Activated T-cell treated with anti-CD3 and anti-CD28 coated beads, Interleukin-2, amount 50 U/mL, for 4 hours (primary cell): ENCODE data around the gene PRR18. TPM values are rescaled to one million over a fixed set of nuclear protein-coding genes. Genes with fewer than 3 reads are reported as not detected.
"Not testable (repeated sequence)": the region's sequence is repeated elsewhere in the genome, so short reads cannot be mapped to it uniquely, and the experiment has no call there.

Source experiments
- ATAC-seq, 2 donors: fragments of 200-7000 bp; cut with Tn5 transposase; one replicate each; pipeline ENCODE4 v1.10.0; 2021
- DNase-seq: peaks from one replicate; pipeline ENCODE4 v3.0.0-alpha.2; 2020
- H3K27me3 Mint-ChIP-seq: one replicate; pipeline ENCODE4 v1.8.0; 2021; ENCODE audit warnings: low read depth, mixed read lengths
- H3K36me3 Mint-ChIP-seq: one replicate; pipeline ENCODE4 v1.8.0; 2022; ENCODE audit warnings: mixed read lengths; ENCODE audit not compliant: insufficient read depth
- H3K4me1 Mint-ChIP-seq: one replicate; pipeline ENCODE4 v1.8.0; 2021; ENCODE audit warnings: low read depth, mixed read lengths
- H3K4me3 Mint-ChIP-seq: one replicate; pipeline ENCODE4 v1.8.0; 2021; ENCODE audit warnings: mild to moderate bottlenecking, moderate library complexity, mixed read lengths
- H3K9me3 Mint-ChIP-seq: one replicate; pipeline ENCODE4 v1.8.0; 2021; ENCODE audit warnings: mixed read lengths
- total RNA-seq, 3 donors: library from RNA; stranded (reverse); gene quantifications; one replicate each; pipeline ENCODE4 v1.2.1, GENCODE V29; 2021

The PRR18 gene
- under 1 TPM in 1 of 3 donors, not detected in 2; 0.05 TPM for total RNA-seq

GRCh38 chr6:166308033-166308768 lies at the start of gene PRR18:
Gene PRR18, minus strand, starts transcription at chr6:166308392. Its CDS starts 250 bp downstream, at chr6:166308142.
- Mint-ChIP-seq H3K27me3 (peaks cover 50% of the 10 kb centered on the region), H3K4me3 (no peak within 1 kb of the TSS), H3K4me1 (peaks cover 3% of the 10 kb centered on the region), H3K36me3 (no peaks in the 10 kb centered on the region), H3K9me3 (no peaks in the 10 kb centered on the region)
- ATAC-seq (peak; percentile 57 to 61), DNase-seq (no peak)

GRCh38 chr6:166355552-166355951 lies 47.4 kb upstream of the PRR18 start:
- Mint-ChIP-seq H3K4me3 (no peak overlapping the region), H3K9me3 (peaks cover 10% of the 10 kb centered on the region), H3K27me3 (peaks cover 22% of the 10 kb centered on the region), H3K4me1 (no peaks in the 10 kb centered on the region), H3K36me3 (no peaks in the 10 kb centered on the region)
- DNase-seq (no peak), ATAC-seq (no peak)

GRCh38 chr6:166354965-166355364 lies 46.8 kb upstream of the PRR18 start:
- ATAC-seq = no peak
- H3K4me3 Mint-ChIP-seq = no peak overlapping the region
- no peaks in the 10 kb centered on the region for H3K4me1 Mint-ChIP-seq
- peaks cover 22% of the 10 kb centered on the region for H3K27me3 Mint-ChIP-seq
- no peak for DNase-seq
- H3K9me3 Mint-ChIP-seq = peaks cover 16% of the 10 kb centered on the region
- H3K36me3 Mint-ChIP-seq = no peaks in the 10 kb centered on the region

GRCh38 chr6:166354143-166354542 lies 46.0 kb upstream of the PRR18 start:
- H3K36me3 Mint-ChIP-seq = no peaks in the 10 kb centered on the region
- H3K27me3 Mint-ChIP-seq = peaks cover 17% of the 10 kb centered on the region
- DNase-seq = no peak
- H3K4me3 Mint-ChIP-seq = no peak overlapping the region
- no peak for ATAC-seq
- H3K9me3 Mint-ChIP-seq = peaks cover 24% of the 10 kb centered on the region
- no peaks in the 10 kb centered on the region for H3K4me1 Mint-ChIP-seq

- no peak for DNase-seq
- Mint-ChIP-seq H3K4me3 (no peak overlapping the region), H3K4me1 (no peaks in the 10 kb centered on the region), H3K36me3 (no peaks in the 10 kb centered on the region), H3K27me3 (peaks cover 15% of the 10 kb centered on the region), H3K9me3 (peaks cover 25% of the 10 kb centered on the region)
- ATAC-seq = no peak
Observed at GRCh38 chr6:166353507-166353906, 45.3 kb upstream of the PRR18 start.

- Mint-ChIP-seq H3K4me1 (peaks cover 5% of the 10 kb centered on the region), H3K9me3 (peaks cover 25% of the 10 kb centered on the region)
Observed at GRCh38 chr6:166352923-166353322, 44.7 kb upstream of the PRR18 start.

GRCh38 chr6:166351715-166352285 lies 43.6 kb upstream of the PRR18 start:
- no peak overlapping the region for H3K4me3 Mint-ChIP-seq
- no peak for ATAC-seq
- no peak for DNase-seq
- peaks cover 15% of the 10 kb centered on the region for H3K27me3 Mint-ChIP-seq
- H3K36me3 Mint-ChIP-seq = no peaks in the 10 kb centered on the region
- H3K4me1 Mint-ChIP-seq = peaks cover 6% of the 10 kb centered on the region
- peaks cover 25% of the 10 kb centered on the region for H3K9me3 Mint-ChIP-seq

More at GRCh38 chr6:166352923-166353322, 44.7 kb upstream of the PRR18 start:
- H3K4me3 Mint-ChIP-seq = no peak overlapping the region
- H3K27me3 Mint-ChIP-seq = peaks cover 15% of the 10 kb centered on the region
- no peak for DNase-seq
- ATAC-seq = no peak
- no peaks in the 10 kb centered on the region for H3K36me3 Mint-ChIP-seq

- H3K9me3 Mint-ChIP-seq = peaks cover 25% of the 10 kb centered on the region
- ATAC-seq (no peak), DNase-seq (no peak)
- H3K36me3 Mint-ChIP-seq = no peaks in the 10 kb centered on the region
- peaks cover 6% of the 10 kb centered on the region for H3K4me1 Mint-ChIP-seq
- no peak overlapping the region for H3K4me3 Mint-ChIP-seq
- peaks cover 2% of the 10 kb centered on the region for H3K27me3 Mint-ChIP-seq
Observed at GRCh38 chr6:166348305-166348949, 40.2 kb upstream of the PRR18 start.

- Mint-ChIP-seq H3K9me3 (peaks cover 25% of the 10 kb centered on the region), H3K27me3 (no peaks in the 10 kb centered on the region), H3K4me1 (peaks cover 8% of the 10 kb centered on the region), H3K36me3 (peaks cover under 1% of the 10 kb centered on the region), H3K4me3 (no peak overlapping the region)
- ATAC-seq (no peak), DNase-seq (no peak)
Observed at GRCh38 chr6:166346965-166347364, 38.8 kb upstream of the PRR18 start.

GRCh38 chr6:166346449-166346848 lies 38.3 kb upstream of the PRR18 start:
- no peak overlapping the region for H3K4me3 Mint-ChIP-seq
- DNase-seq (no peak), ATAC-seq (no peak)
- H3K27me3 Mint-ChIP-seq = no peaks in the 10 kb centered on the region
- peaks cover 22% of the 10 kb centered on the region for H3K9me3 Mint-ChIP-seq
- H3K36me3 Mint-ChIP-seq = peaks cover 2% of the 10 kb centered on the region
- H3K4me1 Mint-ChIP-seq = peaks cover 10% of the 10 kb centered on the region

- peaks cover 12% of the 10 kb centered on the region for H3K4me1 Mint-ChIP-seq
- H3K36me3 Mint-ChIP-seq, DNase-seq, ATAC-seq, H3K27me3 Mint-ChIP-seq, H3K4me3 Mint-ChIP-seq: not testable (repeated sequence)
- H3K9me3 Mint-ChIP-seq = peaks cover 16% of the 10 kb centered on the region
Observed at GRCh38 chr6:166345672-166346071, 37.5 kb upstream of the PRR18 start.

GRCh38 chr6:166344921-166345320 lies 36.7 kb upstream of the PRR18 start:
- not testable (repeated sequence) for ATAC-seq, H3K9me3 Mint-ChIP-seq, DNase-seq, H3K36me3 Mint-ChIP-seq, H3K4me3 Mint-ChIP-seq, H3K27me3 Mint-ChIP-seq
- H3K4me1 Mint-ChIP-seq = peaks cover 12% of the 10 kb centered on the region

- ATAC-seq = no peak
- Mint-ChIP-seq H3K36me3 (peaks cover 2% of the 10 kb centered on the region), H3K27me3 (no peaks in the 10 kb centered on the region), H3K9me3 (peaks cover 2% of the 10 kb centered on the region), H3K4me1 (peaks cover 12% of the 10 kb centered on the region), H3K4me3 (no peak overlapping the region)
- no peak for DNase-seq
Observed at GRCh38 chr6:166344240-166344639, 36.0 kb upstream of the PRR18 start.

- peaks cover 9% of the 10 kb centered on the region for H3K4me1 Mint-ChIP-seq
- peak overlapping the region; percentile 97 for H3K4me3 Mint-ChIP-seq
- ATAC-seq (no peak), DNase-seq (no peak)
- H3K36me3 Mint-ChIP-seq = peaks cover 5% of the 10 kb centered on the region
- H3K9me3 Mint-ChIP-seq = no peaks in the 10 kb centered on the region
- no peaks in the 10 kb centered on the region for H3K27me3 Mint-ChIP-seq
Observed at GRCh38 chr6:166343150-166343487, 34.9 kb upstream of the PRR18 start.
